ENCODE data around the gene MSH3.

The MSH3 gene

GRCh38 chr5:80706835-80707447 lies 52.5 kb downstream of the MSH3 start:
- Mint-ChIP-seq H3K27me3 (no peaks in the 10 kb centered on the region), H3K27ac (no peak overlapping the region), H3K36me3 (ENCODE audit: low read depth) (peaks cover 72% of the 10 kb centered on the region), H3K4me1 (ENCODE audit: low read depth) (peaks cover 24% of the 10 kb centered on the region), H3K4me3 (no peak overlapping the region), H3K9me3 (no peaks in the 10 kb centered on the region)
- DNase-seq, result no peak

DNA sequence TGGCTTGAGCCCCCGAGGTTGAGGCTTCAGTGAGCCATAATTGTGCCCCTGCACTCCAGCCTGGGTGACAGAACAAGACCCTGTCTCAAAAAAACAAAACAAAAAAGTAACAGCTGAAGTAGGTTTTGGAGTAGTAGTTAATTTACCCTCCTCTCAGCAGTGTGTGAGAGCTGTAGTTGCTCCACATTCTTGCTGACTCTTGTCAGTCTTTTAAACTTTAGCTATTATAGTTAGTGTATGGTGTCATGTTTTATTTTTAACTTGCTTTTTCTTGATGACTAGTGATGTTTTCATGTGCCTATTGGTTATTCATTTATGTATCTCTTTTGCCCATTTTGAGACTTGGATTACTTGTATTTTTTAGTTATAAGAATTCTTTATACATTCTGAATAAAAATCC lies 53.2 kb downstream of the MSH3 start:
- Mint-ChIP-seq H3K36me3 (ENCODE audit: low read depth) (peaks cover 69% of the 10 kb centered on the region), H3K4me1 (ENCODE audit: low read depth) (peaks cover 24% of the 10 kb centered on the region), H3K9me3 (no peaks in the 10 kb centered on the region), H3K27me3 (no peaks in the 10 kb centered on the region), H3K4me3 (no peak overlapping the region), H3K27ac (no peak overlapping the region)
- no peak for DNase-seq

GRCh38 chr5:80711216-80711615 lies 56.8 kb downstream of the MSH3 start:
- no peaks in the 10 kb centered on the region for H3K27me3 Mint-ChIP-seq
- H3K36me3 Mint-ChIP-seq (ENCODE audit: low read depth), result peaks cover 74% of the 10 kb centered on the region
- DNase-seq, result no peak
- no peaks in the 10 kb centered on the region for H3K9me3 Mint-ChIP-seq
- H3K4me3 Mint-ChIP-seq, result no peak overlapping the region
- peaks cover 23% of the 10 kb centered on the region for H3K4me1 Mint-ChIP-seq (ENCODE audit: low read depth)
- H3K27ac Mint-ChIP-seq, result peak overlapping the region; percentile 57

- H3K4me3 Mint-ChIP-seq, result no peak overlapping the region
- no peaks in the 10 kb centered on the region for H3K9me3 Mint-ChIP-seq
Observed at GRCh38 chr5:80711938-80712337, 57.5 kb downstream of the MSH3 start.

DNA sequence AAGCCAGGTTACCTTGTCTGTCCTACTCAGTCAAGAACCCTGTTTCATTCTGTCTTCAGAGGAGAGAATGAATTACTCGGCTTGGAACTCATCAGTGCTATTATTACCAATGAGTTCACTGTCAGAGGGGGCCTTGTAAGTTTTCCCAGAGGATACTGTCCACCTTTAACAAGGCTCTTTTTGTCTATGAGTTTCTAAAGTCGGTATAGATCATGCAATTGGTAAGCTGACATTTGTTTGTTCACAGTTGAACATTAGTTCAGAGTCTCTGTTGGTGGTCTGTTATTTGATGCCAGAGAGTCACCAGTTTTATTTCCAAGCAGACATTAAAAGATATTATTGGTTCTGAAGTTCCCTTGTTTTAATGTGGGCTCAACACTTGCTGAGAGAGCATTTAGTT lies 58.5 kb downstream of the MSH3 start:
- Mint-ChIP-seq H3K4me1 (ENCODE audit: low read depth) (peaks cover 21% of the 10 kb centered on the region), H3K4me3 (no peak overlapping the region), H3K27ac (no peak overlapping the region), H3K36me3 (ENCODE audit: low read depth) (peaks cover 78% of the 10 kb centered on the region), H3K27me3 (no peaks in the 10 kb centered on the region), H3K9me3 (no peaks in the 10 kb centered on the region)
- DNase-seq, result no peak

More at GRCh38 chr5:80711938-80712337, 57.5 kb downstream of the MSH3 start:
- H3K27ac Mint-ChIP-seq, result no peak overlapping the region
- H3K4me1 Mint-ChIP-seq (ENCODE audit: low read depth), result peaks cover 22% of the 10 kb centered on the region
- no peaks in the 10 kb centered on the region for H3K27me3 Mint-ChIP-seq
- DNase-seq, result no peak
- peaks cover 78% of the 10 kb centered on the region for H3K36me3 Mint-ChIP-seq (ENCODE audit: low read depth)

DNA sequence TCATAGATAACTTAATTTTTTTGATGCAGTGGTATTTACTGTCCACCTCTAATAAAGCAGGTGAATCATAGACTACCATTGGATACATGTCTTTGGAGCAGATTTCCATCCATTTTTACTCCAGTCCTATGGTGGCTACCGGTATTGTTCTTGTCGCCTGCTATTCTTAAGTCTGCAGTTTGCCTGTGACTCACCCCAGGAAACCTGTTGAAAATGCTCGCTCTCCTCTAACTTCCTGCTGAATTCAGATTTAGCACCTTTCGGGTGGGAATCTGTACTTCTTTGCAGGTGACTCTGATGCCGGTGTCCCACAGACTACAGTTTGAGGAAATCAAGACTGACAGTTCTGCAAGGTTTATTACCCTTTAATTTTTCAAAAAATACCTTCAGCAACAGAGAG lies 59.2 kb downstream of the MSH3 start:
- no peaks in the 10 kb centered on the region for H3K9me3 Mint-ChIP-seq
- H3K27ac Mint-ChIP-seq, result no peak overlapping the region
- no peaks in the 10 kb centered on the region for H3K27me3 Mint-ChIP-seq
- no peak overlapping the region for H3K4me3 Mint-ChIP-seq
- peaks cover 21% of the 10 kb centered on the region for H3K4me1 Mint-ChIP-seq (ENCODE audit: low read depth)
- peaks cover 80% of the 10 kb centered on the region for H3K36me3 Mint-ChIP-seq (ENCODE audit: low read depth)
- no peak for DNase-seq

DNA sequence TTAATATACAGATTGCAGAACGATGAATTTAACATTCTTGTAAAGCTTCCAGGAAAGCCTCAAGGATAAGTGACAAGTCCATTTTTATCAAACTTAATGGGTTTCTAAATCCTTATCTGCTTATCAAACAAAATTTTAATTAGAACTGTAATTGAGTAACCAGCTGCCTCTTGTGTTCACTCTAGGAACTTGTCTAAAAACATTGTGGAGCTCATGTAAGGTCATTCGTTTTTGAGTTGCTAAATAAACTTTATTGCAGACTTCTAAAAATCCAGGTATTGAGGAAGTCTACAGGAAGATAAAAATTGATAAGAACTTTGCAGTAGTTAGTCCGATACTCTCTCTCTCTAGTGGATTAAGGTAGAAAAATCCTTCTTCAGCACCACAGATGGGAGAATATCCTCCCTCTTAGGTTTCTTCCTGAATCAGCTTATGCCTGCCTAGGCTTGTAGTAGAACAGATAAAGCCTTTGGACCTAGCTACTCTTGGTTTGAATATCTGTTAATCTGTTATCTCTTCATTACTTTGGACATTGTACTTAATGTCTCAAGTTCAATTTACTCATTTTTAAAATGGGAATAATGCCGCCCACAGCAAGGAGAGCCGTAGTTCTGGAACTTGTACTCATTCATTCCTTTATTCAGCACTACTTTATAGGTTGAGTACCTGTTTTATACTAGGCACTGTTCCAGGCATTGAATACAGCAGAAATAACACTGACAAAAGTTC lies 60.3 kb downstream of the MSH3 start:
- H3K27ac Mint-ChIP-seq, result no peak overlapping the region
- no peak overlapping the region for H3K4me3 Mint-ChIP-seq
- H3K9me3 Mint-ChIP-seq, result peaks cover 2% of the 10 kb centered on the region
- H3K4me1 Mint-ChIP-seq (ENCODE audit: low read depth), result peaks cover 21% of the 10 kb centered on the region
- H3K36me3 Mint-ChIP-seq (ENCODE audit: low read depth), result peaks cover 86% of the 10 kb centered on the region
- H3K27me3 Mint-ChIP-seq, result no peaks in the 10 kb centered on the region
- DNase-seq, result no peak

- peaks cover 12% of the 10 kb centered on the region for H3K4me1 Mint-ChIP-seq (ENCODE audit: low read depth)
- DNase-seq, result no peak
- no peak overlapping the region for H3K4me3 Mint-ChIP-seq
- no peak overlapping the region for H3K27ac Mint-ChIP-seq
- no peaks in the 10 kb centered on the region for H3K27me3 Mint-ChIP-seq
- peaks cover 2% of the 10 kb centered on the region for H3K9me3 Mint-ChIP-seq
- peaks cover 87% of the 10 kb centered on the region for H3K36me3 Mint-ChIP-seq (ENCODE audit: low read depth)
Observed at GRCh38 chr5:80715887-80716286, 61.4 kb downstream of the MSH3 start.

DNA sequence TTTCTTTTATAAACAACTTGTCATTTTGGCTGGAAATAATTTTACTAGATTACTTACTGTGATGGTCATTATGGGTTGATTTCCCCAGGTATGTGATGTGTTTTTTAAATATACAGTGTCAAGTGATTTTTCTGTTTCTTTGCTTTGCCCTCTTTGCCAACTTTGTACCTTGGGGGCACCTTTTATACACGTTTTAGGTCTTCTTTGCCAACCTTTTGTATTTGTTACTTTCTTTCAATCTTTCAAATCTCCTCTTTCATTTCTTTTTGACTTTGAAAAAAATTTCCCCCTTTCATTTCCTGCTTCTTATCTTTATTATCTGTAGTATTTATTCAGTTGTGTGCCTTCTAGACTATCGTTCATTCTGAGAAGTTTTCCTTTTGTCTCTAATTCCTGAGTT lies 65.7 kb downstream of the MSH3 start:
- Mint-ChIP-seq H3K27me3 (no peaks in the 10 kb centered on the region), H3K36me3 (ENCODE audit: low read depth) (peaks cover 72% of the 10 kb centered on the region), H3K4me3 (no peak overlapping the region), H3K9me3 (peaks cover 2% of the 10 kb centered on the region), H3K4me1 (ENCODE audit: low read depth) (no peaks in the 10 kb centered on the region), H3K27ac (no peak overlapping the region)
- no peak for DNase-seq

- no peak for DNase-seq
- peaks cover 76% of the 10 kb centered on the region for H3K36me3 Mint-ChIP-seq (ENCODE audit: low read depth)
- H3K9me3 Mint-ChIP-seq, result peaks cover 2% of the 10 kb centered on the region
- no peak overlapping the region for H3K4me3 Mint-ChIP-seq
- no peak overlapping the region for H3K27ac Mint-ChIP-seq
- H3K4me1 Mint-ChIP-seq (ENCODE audit: low read depth), result no peaks in the 10 kb centered on the region
- H3K27me3 Mint-ChIP-seq, result no peaks in the 10 kb centered on the region
Observed at GRCh38 chr5:80722916-80723315, 68.5 kb downstream of the MSH3 start.

- H3K27me3 Mint-ChIP-seq, result no peaks in the 10 kb centered on the region
- H3K4me3 Mint-ChIP-seq, result no peak overlapping the region
- H3K27ac Mint-ChIP-seq, result no peak overlapping the region
- H3K4me1 Mint-ChIP-seq (ENCODE audit: low read depth), result no peaks in the 10 kb centered on the region
- H3K9me3 Mint-ChIP-seq, result no peaks in the 10 kb centered on the region
- no peak for DNase-seq
- H3K36me3 Mint-ChIP-seq (ENCODE audit: low read depth), result peaks cover 73% of the 10 kb centered on the region
Observed at GRCh38 chr5:80725446-80725845, 71.0 kb downstream of the MSH3 start.

- DNase-seq, result no peak
- H3K4me1 Mint-ChIP-seq (ENCODE audit: low read depth), result peaks cover 20% of the 10 kb centered on the region
Observed at GRCh38 chr5:80736730-80737129, 82.3 kb downstream of the MSH3 start.

GRCh38 chr5:80738466-80738865 lies 84.0 kb downstream of the MSH3 start:
- no peak for DNase-seq
- Mint-ChIP-seq H3K27ac (no peak overlapping the region), H3K36me3 (ENCODE audit: low read depth) (peaks cover 85% of the 10 kb centered on the region), H3K27me3 (no peaks in the 10 kb centered on the region), H3K4me3 (no peak overlapping the region), H3K9me3 (peaks cover 3% of the 10 kb centered on the region), H3K4me1 (ENCODE audit: low read depth) (peaks cover 20% of the 10 kb centered on the region)

More at GRCh38 chr5:80736730-80737129, 82.3 kb downstream of the MSH3 start:
- Mint-ChIP-seq H3K36me3 (ENCODE audit: low read depth) (peaks cover 81% of the 10 kb centered on the region), H3K27ac (no peak overlapping the region), H3K27me3 (no peaks in the 10 kb centered on the region), H3K9me3 (no peaks in the 10 kb centered on the region), H3K4me3 (no peak overlapping the region)

DNA sequence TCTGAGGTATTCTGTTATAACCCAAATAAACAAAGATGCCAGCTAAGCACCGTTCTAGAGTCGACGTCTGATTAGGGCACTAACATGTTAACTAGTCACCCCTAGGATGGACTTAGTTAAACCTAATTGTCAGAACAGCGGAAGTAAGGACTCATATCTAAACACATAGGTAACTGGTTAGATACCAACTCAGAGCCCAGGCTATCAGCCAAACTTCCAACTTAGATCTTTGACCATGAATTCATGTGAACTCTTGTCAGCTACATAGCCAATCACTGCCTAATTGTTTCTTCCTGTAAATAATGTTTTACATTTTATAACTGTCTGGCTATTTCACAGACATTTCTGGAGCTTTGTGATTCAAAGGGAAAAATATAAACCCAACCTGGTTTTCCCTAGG lies 84.6 kb downstream of the MSH3 start:
- H3K36me3 Mint-ChIP-seq (ENCODE audit: low read depth), result peaks cover 83% of the 10 kb centered on the region
- peaks cover 4% of the 10 kb centered on the region for H3K9me3 Mint-ChIP-seq
- H3K27ac Mint-ChIP-seq, result no peak overlapping the region
- no peak overlapping the region for H3K4me3 Mint-ChIP-seq
- DNase-seq, result no peak
- H3K27me3 Mint-ChIP-seq, result no peaks in the 10 kb centered on the region
- peaks cover 20% of the 10 kb centered on the region for H3K4me1 Mint-ChIP-seq (ENCODE audit: low read depth)

GRCh38 chr5:80739496-80739895 lies 85.0 kb downstream of the MSH3 start:
- H3K36me3 Mint-ChIP-seq (ENCODE audit: low read depth), result peaks cover 83% of the 10 kb centered on the region
- H3K4me1 Mint-ChIP-seq (ENCODE audit: low read depth), result peaks cover 20% of the 10 kb centered on the region
- DNase-seq, result no peak
- H3K27me3 Mint-ChIP-seq, result no peaks in the 10 kb centered on the region
- no peak overlapping the region for H3K4me3 Mint-ChIP-seq
- peaks cover 4% of the 10 kb centered on the region for H3K9me3 Mint-ChIP-seq
- H3K27ac Mint-ChIP-seq, result no peak overlapping the region

All from activated T-cell treated with anti-CD3 and anti-CD28 coated beads, Interleukin-2, amount 50 U/mL, for 24 hours (primary cell).